Measurements from ENCODE around the gene SERHL2. TPM values are rescaled to one million over a fixed set of nuclear protein-coding genes. Genes with fewer than 3 reads are reported as not detected.
"Not testable (repeated sequence)": the region's sequence is repeated elsewhere in the genome, so short reads cannot be mapped to it uniquely, and the experiment has no call there.

The SERHL2 gene
- total RNA-seq, 1 donor: 0.73 TPM

DNA sequence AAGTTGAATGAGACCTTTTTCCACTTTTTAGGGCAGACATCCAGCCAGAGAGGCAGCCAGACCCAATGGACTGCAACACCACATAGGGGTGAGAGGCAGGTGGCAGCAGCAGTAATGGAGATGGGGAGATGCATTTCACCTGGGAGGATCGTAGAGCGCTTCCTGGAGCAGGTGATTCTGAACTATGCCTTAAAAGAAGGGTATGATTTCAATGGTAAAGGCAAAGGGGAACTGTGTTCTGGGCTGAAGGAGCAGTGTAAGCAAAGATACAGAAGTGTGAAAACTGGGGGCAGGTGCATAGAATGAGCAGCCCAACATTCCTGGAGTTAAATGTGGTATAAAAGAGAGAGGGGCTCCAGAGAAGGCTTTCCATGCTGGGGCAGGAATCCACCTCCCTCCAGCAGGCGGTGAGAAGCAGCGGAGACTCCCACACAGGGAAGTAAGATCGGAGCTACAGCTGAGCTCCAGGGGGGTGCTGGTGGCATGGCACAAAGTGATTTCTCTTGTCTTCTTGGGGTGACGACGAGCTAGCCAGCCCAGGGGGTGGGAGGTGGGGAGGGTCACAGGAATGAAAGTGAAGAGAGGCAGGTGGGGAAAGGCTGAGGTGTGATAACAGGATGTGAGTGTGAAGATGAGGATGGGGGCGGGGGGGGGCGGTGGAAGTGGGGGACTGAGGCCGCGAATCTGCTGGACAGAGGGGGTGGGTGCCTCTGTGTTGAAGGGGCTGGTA, 4.3 kb upstream of the SERHL2 start:
- Histone ChIP-seq H3K4me3 (ENCODE audit: low read length) (no peak overlapping the region), H3K27me3 (ENCODE audit: insufficient read depth, low read length) (no peaks in the 10 kb centered on the region), H3K9me3 (ENCODE audit: low read depth, low read length) (no peaks in the 10 kb centered on the region), H3K4me1 (ENCODE audit: insufficient read depth, low read length) (peaks cover 18% of the 10 kb centered on the region)

- not testable (repeated sequence) for H3K27me3 ChIP-seq (ENCODE audit: insufficient read depth, low read length); H3K4me3 ChIP-seq (ENCODE audit: low read length); H3K9me3 ChIP-seq (ENCODE audit: low read depth, low read length)
- peaks cover 18% of the 10 kb centered on the region for H3K4me1 ChIP-seq (ENCODE audit: insufficient read depth, low read length)
Measured at GRCh38 chr22:42552294-42552647, 1.5 kb upstream of the SERHL2 start.

DNA sequence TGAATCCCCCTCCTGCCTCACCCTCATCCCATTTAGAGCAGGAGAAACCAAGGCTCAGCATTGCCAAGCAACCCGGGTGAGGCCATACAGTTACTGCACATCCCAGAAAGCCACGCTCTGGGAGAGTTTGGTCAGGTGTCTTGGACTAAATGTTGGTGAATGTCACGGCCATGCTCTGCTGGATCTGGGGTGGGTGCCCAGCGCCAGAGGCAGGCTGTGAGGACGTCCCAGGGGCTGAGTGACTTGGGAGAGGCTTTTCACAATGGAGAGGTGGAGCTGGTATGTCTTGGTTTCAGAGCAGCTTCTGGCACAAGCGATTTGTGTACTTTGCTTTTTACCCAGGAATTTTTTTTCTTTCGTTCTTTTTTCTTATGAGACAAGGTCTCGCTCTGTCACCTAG, 6.6 kb downstream of the SERHL2 start:
- Histone ChIP-seq H3K4me1 (ENCODE audit: insufficient read depth, low read length) (peaks cover 11% of the 10 kb centered on the region), H3K4me3 (ENCODE audit: low read length) (no peak overlapping the region), H3K9me3 (ENCODE audit: low read depth, low read length) (no peaks in the 10 kb centered on the region), H3K27me3 (ENCODE audit: insufficient read depth, low read length) (no peaks in the 10 kb centered on the region)

GRCh38 chr22:42560781-42561180, 7.0 kb downstream of the SERHL2 start:
- no peaks in the 10 kb centered on the region for H3K27me3 ChIP-seq (ENCODE audit: insufficient read depth, low read length)
- no peak overlapping the region for H3K4me3 ChIP-seq (ENCODE audit: low read length)
- H3K4me1 ChIP-seq (ENCODE audit: insufficient read depth, low read length): peaks cover 11% of the 10 kb centered on the region
- no peaks in the 10 kb centered on the region for H3K9me3 ChIP-seq (ENCODE audit: low read depth, low read length)

- H3K4me1 ChIP-seq (ENCODE audit: insufficient read depth, low read length): peaks cover 11% of the 10 kb centered on the region
- no peaks in the 10 kb centered on the region for H3K9me3 ChIP-seq (ENCODE audit: low read depth, low read length)
- H3K27me3 ChIP-seq (ENCODE audit: insufficient read depth, low read length): no peaks in the 10 kb centered on the region
- H3K4me3 ChIP-seq (ENCODE audit: low read length): no peak overlapping the region
Measured at GRCh38 chr22:42561856-42562255, 8.1 kb downstream of the SERHL2 start.

DNA sequence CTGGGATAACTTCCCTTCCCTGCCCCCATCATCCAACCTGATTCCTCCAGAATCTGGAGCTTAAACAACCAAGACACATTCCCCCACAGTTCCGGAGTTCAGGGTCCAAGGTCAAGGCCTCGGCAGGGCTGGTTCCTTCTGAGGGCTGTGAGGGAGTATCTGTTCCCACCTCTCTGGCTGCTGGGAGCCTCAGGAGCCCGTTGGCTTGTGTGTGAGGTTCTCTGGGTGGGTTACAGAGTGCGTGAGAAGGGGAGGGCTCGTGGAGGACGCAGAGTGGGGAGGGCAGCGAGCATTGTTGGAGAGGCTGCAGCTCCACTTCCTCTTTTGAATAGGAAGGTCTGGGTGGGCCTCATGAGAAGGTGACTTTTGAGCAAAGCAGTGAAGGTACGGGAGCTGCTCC, 8.5 kb downstream of the SERHL2 start:
- no peaks in the 10 kb centered on the region for H3K9me3 ChIP-seq (ENCODE audit: low read depth, low read length)
- no peak overlapping the region for H3K4me3 ChIP-seq (ENCODE audit: low read length)
- H3K4me1 ChIP-seq (ENCODE audit: insufficient read depth, low read length): peaks cover 11% of the 10 kb centered on the region

DNA sequence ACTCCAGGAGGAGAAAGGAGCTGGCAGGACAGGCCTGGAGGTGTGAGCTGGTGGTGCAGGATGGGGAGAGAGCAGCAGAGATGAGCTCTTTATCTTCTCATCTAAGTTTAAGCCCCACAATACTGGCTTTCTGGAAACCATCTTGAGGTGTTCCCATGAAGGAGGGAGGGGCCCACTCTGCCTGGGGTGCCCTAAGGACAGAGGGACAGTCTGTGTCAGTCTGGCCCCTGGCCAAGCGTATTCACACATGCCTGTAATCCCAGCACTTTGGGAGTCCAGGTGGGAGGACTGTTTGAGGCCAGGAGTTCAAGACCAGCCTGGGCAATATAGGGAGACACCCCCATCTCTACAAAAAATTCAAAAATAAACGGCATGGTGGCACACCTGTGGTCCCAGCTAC, 8.9 kb downstream of the SERHL2 start:
- Histone ChIP-seq H3K4me3 (ENCODE audit: low read length) (no peak overlapping the region), H3K9me3 (ENCODE audit: low read depth, low read length) (no peaks in the 10 kb centered on the region), H3K4me1 (ENCODE audit: insufficient read depth, low read length) (peaks cover 11% of the 10 kb centered on the region), H3K27me3 (ENCODE audit: insufficient read depth, low read length) (no peaks in the 10 kb centered on the region)

More for the DNA sequence above, 8.5 kb downstream of the SERHL2 start:
- H3K27me3 ChIP-seq (ENCODE audit: insufficient read depth, low read length): no peaks in the 10 kb centered on the region

- not testable (repeated sequence) for H3K9me3 ChIP-seq (ENCODE audit: low read depth, low read length); H3K27me3 ChIP-seq (ENCODE audit: insufficient read depth, low read length); H3K4me3 ChIP-seq (ENCODE audit: low read length)
- peaks cover 11% of the 10 kb centered on the region for H3K4me1 ChIP-seq (ENCODE audit: insufficient read depth, low read length)
Measured at GRCh38 chr22:42563943-42564342, 10.2 kb downstream of the SERHL2 start.

GRCh38 chr22:42564699-42565098, 10.9 kb downstream of the SERHL2 start:
- Histone ChIP-seq H3K4me3 (ENCODE audit: low read length) (no peak overlapping the region), H3K27me3 (ENCODE audit: insufficient read depth, low read length) (no peaks in the 10 kb centered on the region), H3K4me1 (ENCODE audit: insufficient read depth, low read length) (peaks cover 11% of the 10 kb centered on the region), H3K9me3 (ENCODE audit: low read depth, low read length) (no peaks in the 10 kb centered on the region)

- H3K4me3 ChIP-seq (ENCODE audit: low read length): no peak overlapping the region
- no peaks in the 10 kb centered on the region for H3K9me3 ChIP-seq (ENCODE audit: low read depth, low read length)
- H3K4me1 ChIP-seq (ENCODE audit: insufficient read depth, low read length): peaks cover 11% of the 10 kb centered on the region
- H3K27me3 ChIP-seq (ENCODE audit: insufficient read depth, low read length): no peaks in the 10 kb centered on the region
Measured at GRCh38 chr22:42565956-42566355, 12.2 kb downstream of the SERHL2 start.

GRCh38 chr22:42567950-42568349, 14.2 kb downstream of the SERHL2 start:
- H3K9me3 ChIP-seq (ENCODE audit: low read depth, low read length); H3K4me3 ChIP-seq (ENCODE audit: low read length); H3K4me1 ChIP-seq (ENCODE audit: insufficient read depth, low read length); H3K27me3 ChIP-seq (ENCODE audit: insufficient read depth, low read length): not testable (repeated sequence)

- not testable (repeated sequence) for H3K4me1 ChIP-seq (ENCODE audit: insufficient read depth, low read length); H3K9me3 ChIP-seq (ENCODE audit: low read depth, low read length); H3K27me3 ChIP-seq (ENCODE audit: insufficient read depth, low read length); H3K4me3 ChIP-seq (ENCODE audit: low read length)
Measured at GRCh38 chr22:42570580-42570979, 16.8 kb downstream of the SERHL2 start.

GRCh38 chr22:42571068-42571467, 17.3 kb downstream of the SERHL2 start:
- not testable (repeated sequence) for H3K9me3 ChIP-seq (ENCODE audit: low read depth, low read length); H3K4me1 ChIP-seq (ENCODE audit: insufficient read depth, low read length); H3K4me3 ChIP-seq (ENCODE audit: low read length); H3K27me3 ChIP-seq (ENCODE audit: insufficient read depth, low read length)

GRCh38 chr22:42574046-42574445, 20.3 kb downstream of the SERHL2 start:
- H3K9me3 ChIP-seq (ENCODE audit: low read depth, low read length); H3K4me1 ChIP-seq (ENCODE audit: insufficient read depth, low read length); H3K27me3 ChIP-seq (ENCODE audit: insufficient read depth, low read length); H3K4me3 ChIP-seq (ENCODE audit: low read length): not testable (repeated sequence)

DNA sequence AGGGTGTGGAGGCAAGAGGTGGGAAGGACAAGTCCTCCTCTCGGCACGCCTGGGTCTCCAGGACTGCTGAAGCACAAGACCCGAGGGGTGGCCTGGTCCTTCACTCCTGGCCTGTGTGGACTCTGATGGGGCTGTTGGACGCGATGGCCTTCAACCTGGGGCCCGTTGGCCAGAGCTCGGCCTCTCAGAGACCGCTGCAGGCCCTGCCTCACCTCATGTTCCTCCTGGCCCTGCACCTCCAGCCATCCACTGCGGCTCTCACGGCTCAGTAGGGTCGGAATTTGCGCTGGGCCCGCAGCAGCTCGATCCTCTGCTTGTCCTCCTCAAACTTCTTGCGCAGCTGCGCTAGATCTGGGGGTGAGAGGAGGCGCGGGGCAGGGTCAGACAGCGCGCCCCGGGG, 20.7 kb downstream of the SERHL2 start:
- not testable (repeated sequence) for H3K4me1 ChIP-seq (ENCODE audit: insufficient read depth, low read length); H3K27me3 ChIP-seq (ENCODE audit: insufficient read depth, low read length); H3K9me3 ChIP-seq (ENCODE audit: low read depth, low read length); H3K4me3 ChIP-seq (ENCODE audit: low read length)

DNA sequence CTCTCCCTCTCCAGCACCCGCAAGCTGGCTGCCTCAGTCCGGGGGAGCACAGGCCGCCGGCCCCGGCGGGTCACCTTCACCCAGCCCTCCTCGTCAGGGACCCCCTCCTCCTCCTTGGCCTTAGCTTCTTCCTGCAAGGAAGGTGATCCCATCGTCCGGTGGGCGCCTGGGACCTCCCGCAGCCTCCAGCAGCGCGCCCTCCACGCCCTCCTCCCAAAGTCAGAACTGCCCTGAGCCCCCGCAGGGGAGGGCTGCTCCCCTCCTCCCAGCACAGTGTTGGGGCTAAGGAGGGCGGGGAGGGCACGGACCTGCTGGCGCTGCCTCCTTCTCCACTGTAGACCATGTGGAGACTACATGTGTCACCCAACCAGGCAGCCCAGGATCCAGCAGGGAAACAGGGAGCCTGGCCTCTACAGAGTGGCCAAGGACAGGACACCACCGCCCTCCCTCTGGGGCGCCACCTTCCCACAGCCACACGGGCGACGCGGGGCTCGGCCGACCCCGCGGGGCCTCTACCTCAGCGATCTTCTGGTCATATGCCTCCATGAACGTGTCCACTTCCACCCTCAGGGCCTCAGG, 22.3 kb downstream of the SERHL2 start:
- H3K4me1 ChIP-seq (ENCODE audit: insufficient read depth, low read length); H3K9me3 ChIP-seq (ENCODE audit: low read depth, low read length); H3K27me3 ChIP-seq (ENCODE audit: insufficient read depth, low read length); H3K4me3 ChIP-seq (ENCODE audit: low read length): not testable (repeated sequence)
